Activated T-helper 1 cell treated with Interleukin-2 at 50 U/mL for 16 hours (primary cell): ENCODE measurements around the gene GPR152.
A peak's percentile ranks its signal among the peaks of the same experiment; 100 is the strongest.
"Not testable (repeated sequence)": the region's sequence is repeated elsewhere in the genome, so short reads cannot be mapped to it uniquely, and the experiment has no call there.

ENCODE experiments used
- DNase-seq: peaks from one replicate; pipeline ENCODE4 v3.0.0-alpha.2; 2020; ENCODE audit warnings: low read depth

Gene GPR152

DNA sequence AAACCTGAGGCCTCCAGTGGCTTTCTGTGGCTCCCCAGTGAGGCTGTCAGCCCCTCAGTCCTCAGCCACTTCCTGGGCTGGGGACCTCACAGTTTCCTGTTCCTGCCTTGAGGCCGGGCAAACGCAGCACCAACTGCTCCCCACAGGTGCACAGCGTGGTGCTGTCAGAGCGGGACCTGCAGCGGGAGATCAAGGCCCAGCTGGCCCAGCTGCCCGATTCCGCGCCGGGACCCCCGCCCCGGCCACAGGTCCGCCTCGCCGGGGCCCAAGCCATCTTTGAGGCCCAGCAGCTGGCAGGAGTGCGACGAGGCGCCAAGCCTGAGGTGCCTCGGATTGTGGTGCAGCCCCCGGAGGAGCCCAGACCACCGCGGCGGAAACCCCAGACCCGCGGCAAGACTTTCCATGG, 43.3 kb downstream of the GPR152 start:
- peak; percentile 70 for DNase-seq

DNA sequence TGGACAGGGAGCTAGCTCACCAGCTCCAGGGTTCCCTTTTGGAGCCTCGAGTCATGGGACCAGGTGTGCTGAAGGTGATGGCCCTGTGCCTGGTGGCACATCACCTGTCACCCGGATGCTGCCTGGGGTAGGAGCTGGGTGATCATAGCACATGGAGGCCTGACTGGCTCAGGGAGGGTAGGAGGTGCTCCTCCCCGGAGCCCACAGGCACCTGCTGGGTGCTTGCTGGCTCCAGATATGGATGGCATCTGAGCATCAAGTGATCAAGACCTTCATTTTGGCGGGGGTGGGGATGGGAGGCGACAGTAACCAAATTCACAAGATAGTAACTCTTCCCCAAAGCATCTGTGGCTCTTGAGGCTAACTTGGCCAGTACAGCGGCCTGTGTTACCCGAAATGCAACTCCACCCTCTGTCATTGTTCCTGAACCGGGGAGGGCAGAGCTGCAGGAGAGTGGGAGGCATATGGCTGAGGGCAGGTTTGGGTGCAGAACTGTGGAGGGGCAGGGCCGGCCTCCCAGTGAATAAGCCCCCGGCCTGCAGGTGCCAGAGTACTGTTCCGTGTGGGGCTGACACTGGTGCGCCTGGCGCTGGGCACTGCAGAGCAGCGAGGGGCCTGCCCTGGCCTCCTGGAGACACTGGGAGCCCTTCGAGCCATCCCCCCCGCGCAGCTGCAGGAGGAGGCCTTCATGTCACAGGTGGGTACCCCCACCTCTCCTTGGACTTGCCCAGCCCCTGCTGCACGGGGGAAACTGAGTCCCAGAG, 43.9 kb downstream of the GPR152 start:
- DNase-seq, result no peak

- DNase-seq, result no peak
These were observed 44.8 kb downstream of the GPR152 start for GRCh38 chr11:67407688-67408163.

GRCh38 chr11:67406969-67407687, 45.4 kb downstream of the GPR152 start:
- DNase-seq, result no peak

DNA sequence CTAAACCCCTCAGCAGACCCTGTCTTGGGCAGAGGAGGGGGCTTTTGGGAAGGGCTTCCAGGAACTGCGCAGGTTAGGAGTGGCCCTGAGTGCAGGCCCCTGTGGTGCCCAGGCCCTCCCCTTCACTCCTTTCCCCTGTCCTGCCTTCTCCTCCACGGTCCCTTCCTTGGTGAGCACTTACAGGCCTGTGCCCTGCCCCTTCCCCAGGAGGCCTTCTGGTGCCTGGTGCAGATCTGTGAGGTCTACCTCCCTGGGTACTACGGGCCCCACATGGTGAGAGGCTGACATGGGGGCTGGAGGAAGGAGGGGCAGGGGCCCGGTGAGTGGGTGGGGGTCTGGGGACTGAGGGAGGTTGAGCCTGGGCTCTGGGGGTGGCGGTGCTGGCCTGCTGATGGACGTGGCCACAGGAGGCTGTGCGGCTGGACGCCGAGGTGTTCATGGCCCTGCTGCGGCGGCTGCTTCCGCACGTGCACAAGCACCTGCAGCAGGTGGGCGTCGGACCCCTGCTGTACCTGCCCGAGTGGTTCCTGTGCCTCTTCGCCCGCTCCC, 46.0 kb downstream of the GPR152 start:
- no peak for DNase-seq

- DNase-seq, result no peak
These were observed 46.7 kb downstream of the GPR152 start for GRCh38 chr11:67405688-67406339.

DNA sequence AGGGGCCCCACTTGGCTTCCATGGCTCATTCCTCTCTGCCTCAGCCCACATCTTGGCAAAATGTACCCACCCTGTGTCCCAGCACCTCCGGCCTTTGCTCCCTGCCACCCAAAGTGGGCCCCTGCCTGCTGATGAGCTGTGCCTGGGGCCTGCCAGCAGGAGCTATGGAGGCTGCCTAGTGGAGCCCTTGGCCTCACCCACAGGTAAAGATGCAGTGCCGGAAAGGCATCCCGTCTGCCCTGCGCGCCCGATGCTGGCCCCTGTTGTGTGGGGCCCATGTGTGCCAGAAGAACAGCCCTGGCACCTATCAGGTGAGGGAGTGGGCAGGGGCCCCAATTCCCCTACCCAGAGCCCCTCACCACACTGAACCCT, 47.3 kb downstream of the GPR152 start:
- no peak for DNase-seq

DNA sequence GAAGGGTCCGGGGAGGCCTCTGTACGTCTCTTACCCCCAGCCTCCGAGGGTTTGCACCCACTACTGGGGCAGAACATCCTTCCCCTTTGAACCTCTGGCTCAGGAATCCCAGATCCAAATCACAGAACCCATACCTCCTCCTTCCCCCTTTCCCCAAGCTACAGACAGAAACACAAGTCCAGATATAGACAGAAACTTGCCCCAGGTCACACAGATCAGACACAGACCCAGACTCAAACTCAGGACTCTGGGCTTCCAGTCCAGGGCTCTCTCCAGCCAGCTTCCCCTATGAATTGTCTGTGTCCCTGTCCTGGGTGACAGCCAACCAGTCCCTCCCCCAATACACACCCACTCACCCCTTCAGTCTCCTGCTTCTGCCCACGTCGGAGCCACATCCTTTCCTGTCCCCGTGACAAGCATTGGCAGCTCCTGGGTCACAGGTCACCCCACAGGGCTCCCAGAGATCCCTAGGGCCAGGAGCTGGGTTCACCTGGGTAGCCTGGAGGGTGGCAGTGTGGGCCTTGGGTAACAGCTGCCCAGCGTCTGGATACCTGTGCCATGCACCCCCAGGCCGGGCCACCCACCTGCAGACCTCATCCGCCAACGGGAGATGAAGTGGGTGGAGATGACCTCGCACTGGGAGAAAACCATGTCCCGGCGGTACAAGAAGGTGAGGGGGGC, 47.9 kb downstream of the GPR152 start:
- DNase-seq, result no peak

DNA sequence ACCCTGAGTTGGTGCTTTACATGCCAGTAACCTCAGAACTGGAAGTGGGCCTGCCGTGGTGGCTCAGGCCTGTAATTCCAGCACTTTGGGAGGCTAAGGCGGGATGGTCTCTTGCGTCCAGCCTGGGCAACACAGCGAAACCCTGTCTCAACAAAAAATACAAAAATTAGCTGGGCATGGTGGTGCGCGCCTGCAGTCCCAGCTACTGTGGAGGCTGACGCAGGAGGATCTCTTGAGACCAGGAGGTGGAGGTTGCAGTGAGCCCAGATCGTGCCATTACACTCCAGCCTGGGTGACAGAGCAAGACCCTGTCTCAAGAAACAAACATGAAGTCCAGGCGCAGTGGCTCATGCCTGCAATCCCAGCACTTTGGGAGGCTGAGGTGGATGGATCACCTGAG, 49.4 kb downstream of the GPR152 start:
- DNase-seq, result not testable (repeated sequence)

DNA sequence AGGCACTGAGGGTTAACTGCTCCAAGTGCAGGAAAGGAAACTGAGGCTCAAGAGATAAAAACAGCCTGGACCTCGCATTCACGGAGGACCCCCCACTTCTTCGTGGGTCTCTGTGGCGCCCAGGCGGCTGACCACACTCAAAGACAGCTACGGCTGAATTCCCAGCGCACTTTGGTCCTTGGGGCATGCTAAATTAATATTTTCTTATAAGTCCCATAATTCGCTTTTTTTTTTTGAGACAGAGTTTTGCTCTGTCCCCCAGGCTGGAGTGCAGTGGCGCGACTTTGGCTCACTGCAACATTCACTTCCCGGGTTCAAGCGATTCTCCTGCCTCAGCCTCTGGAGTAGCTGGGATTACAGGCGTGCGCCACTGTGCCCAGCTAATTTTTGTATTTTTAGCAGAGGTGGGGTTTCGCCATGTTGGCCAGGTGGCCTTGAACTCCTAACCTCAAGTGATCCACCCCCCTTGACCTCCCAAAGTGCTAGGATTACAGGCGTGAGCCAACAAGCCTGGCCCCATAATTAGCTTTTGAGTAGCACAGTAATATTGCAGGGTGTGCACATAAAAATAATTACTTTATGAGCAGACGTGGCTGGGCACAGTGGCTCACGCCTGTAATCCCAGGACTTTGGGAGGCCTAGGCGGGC, 50.2 kb downstream of the GPR152 start:
- DNase-seq, result not testable (repeated sequence)

DNA sequence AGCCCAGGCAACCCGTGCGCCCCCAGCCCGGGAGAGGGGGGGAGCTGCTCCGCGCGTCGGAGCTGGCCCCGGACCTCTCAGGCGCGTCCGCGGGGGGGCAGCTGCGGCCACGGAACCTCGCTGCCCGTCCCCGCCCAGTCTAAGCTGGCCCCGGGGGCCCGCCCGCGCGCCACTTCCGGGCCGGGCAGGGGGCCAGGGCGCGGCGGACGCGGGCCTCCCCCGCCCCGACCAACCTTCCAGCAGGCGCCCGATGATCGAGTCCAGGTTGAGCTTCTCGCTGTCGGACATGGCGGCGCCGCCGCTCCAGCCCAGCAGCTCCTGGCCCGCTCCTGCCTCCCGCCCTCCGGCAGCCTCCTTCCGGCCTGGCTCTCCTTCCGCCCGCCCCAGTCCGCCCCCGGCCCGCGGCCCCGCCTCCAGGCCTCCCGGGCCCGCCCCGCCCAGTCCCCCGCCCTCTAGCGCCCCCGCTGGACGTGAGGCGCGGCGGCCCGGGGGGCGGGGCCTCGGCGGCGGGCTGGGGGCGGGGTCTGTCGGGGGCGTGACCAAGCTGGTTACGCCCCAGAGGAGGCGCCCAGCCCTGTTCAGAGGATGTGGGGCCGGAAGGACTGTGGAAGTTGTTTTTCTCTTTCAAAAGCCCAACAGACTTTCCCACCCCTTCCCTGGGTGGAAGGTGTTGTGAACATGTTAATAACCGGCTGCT, 50.9 kb downstream of the GPR152 start, which contains the start of gene PPP1CA:
Gene PPP1CA, minus strand, starts transcription at position 364 of the 697 bp plus-strand sequence. Its CDS starts 76 bp downstream, at position 288.
- DNase-seq, result peak; percentile 90
